ENCODE measurements around the gene MTHFD2L.

MTHFD2L gene

GRCh38 chr4:74181219-74181618 is 23.3 kb downstream of the MTHFD2L start:
- H3K27ac ChIP-seq (ENCODE audit: low read depth, low read length), result no peak overlapping the region
- H3K56ac ChIP-seq (ENCODE audit: low read length), result no peak overlapping the region
- no peak overlapping the region for H3K18ac ChIP-seq (ENCODE audit: low read length)
- no peaks in the 10 kb centered on the region for H3K79me1 ChIP-seq (ENCODE audit: low read length)
- H3K4me1 ChIP-seq (ENCODE audit: control insufficient read depth, low read depth, low read length), result no peaks in the 10 kb centered on the region
- no peak overlapping the region for H2AK5ac ChIP-seq (ENCODE audit: low read length)
- H3K4ac ChIP-seq (ENCODE audit: low read depth, low read length), result no peak overlapping the region
- H4K8ac ChIP-seq (ENCODE audit: low read depth, low read length), result no peak overlapping the region
- H3K4me2 ChIP-seq (ENCODE audit: low read length), result no peak overlapping the region
- H3K23ac ChIP-seq (ENCODE audit: low read length), result no peak overlapping the region
- H3K36me3 ChIP-seq (ENCODE audit: control insufficient read depth, insufficient read depth, low read length), result no peaks in the 10 kb centered on the region
- H2BK5ac ChIP-seq (ENCODE audit: low read length), result no peak overlapping the region
- no peak overlapping the region for H2BK120ac ChIP-seq (ENCODE audit: low read depth, low read length)
- H3K27me3 ChIP-seq (ENCODE audit: insufficient read depth, low read length, poor library complexity), result no peaks in the 10 kb centered on the region
- no peak overlapping the region for H3K9ac ChIP-seq (ENCODE audit: low read length)
- WGBS (ENCODE audit: extremely low coverage, insufficient coverage, low lambda C conversion rate), result no CpG with 5 or more reads among the region's 3 CpGs
- no peak overlapping the region for H3K4me3 ChIP-seq (ENCODE audit: low read length)
- H2BK15ac ChIP-seq (replicated peaks; ENCODE audit: low read depth), result no peak overlapping the region
- no peak for DNase-seq
- H3K79me2 ChIP-seq (ENCODE audit: control insufficient read depth, insufficient read depth, low read length), result no peaks in the 10 kb centered on the region
- no peak overlapping the region for H4K5ac ChIP-seq (ENCODE audit: low read length)

- 100% methylated on average over 1 of the region's 2 CpGs for WGBS (ENCODE audit: extremely low coverage, insufficient coverage, low lambda C conversion rate)
- Histone ChIP-seq H3K4me1 (ENCODE audit: control insufficient read depth, low read depth, low read length) (no peaks in the 10 kb centered on the region), H3K18ac (ENCODE audit: low read length) (no peak overlapping the region), H2BK120ac (ENCODE audit: low read depth, low read length) (no peak overlapping the region), H4K5ac (ENCODE audit: low read length) (no peak overlapping the region), H4K8ac (ENCODE audit: low read depth, low read length) (no peak overlapping the region), H3K27ac (ENCODE audit: low read depth, low read length) (no peak overlapping the region), H3K36me3 (ENCODE audit: control insufficient read depth, insufficient read depth, low read length) (no peaks in the 10 kb centered on the region), H3K56ac (ENCODE audit: low read length) (no peak overlapping the region), H3K4me3 (ENCODE audit: low read length) (no peak overlapping the region), H3K4ac (ENCODE audit: low read depth, low read length) (no peak overlapping the region), H2BK15ac (replicated peaks; ENCODE audit: low read depth) (no peak overlapping the region), H3K27me3 (ENCODE audit: insufficient read depth, low read length, poor library complexity) (no peaks in the 10 kb centered on the region), H3K79me1 (ENCODE audit: low read length) (no peaks in the 10 kb centered on the region), H2BK5ac (ENCODE audit: low read length) (no peak overlapping the region), H3K9ac (ENCODE audit: low read length) (no peak overlapping the region), H2AK5ac (ENCODE audit: low read length) (no peak overlapping the region), H3K4me2 (ENCODE audit: low read length) (no peak overlapping the region), H3K79me2 (ENCODE audit: control insufficient read depth, insufficient read depth, low read length) (no peaks in the 10 kb centered on the region), H3K23ac (ENCODE audit: low read length) (no peak overlapping the region)
- no peak for DNase-seq
Observed at GRCh38 chr4:74188912-74189311, 31.0 kb downstream of the MTHFD2L start.

DNA sequence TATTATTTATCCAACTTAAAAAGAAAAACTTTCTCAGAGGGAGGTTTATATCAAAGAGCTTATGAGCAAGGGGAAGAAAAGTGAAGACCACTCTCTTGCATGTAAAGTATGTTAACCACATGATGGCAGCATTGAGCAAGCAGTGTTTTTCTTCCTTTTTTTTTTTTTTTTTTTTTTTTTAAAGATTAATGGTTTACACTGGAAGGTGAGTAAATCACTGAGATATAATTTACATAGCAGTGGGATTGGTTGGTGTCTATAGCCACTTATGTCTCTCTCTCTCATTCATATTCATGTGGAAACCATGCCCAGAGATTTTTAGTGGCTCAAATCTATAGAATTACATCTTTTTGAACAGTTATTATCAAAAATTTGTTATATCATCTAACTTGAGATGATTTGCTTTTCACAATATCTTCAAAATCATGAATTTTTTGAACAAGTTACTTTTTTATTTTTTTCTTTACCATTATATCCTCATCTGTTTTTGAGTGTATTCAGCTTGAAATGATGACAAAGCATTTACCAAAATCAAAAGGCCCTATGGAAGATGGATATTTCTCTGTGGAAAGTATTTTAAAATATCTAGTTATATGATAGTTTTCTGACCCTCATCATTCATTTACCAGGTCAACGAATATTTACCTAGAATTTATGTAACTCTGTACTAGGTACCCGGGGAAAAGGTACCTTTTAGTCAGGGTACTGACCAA is 31.6 kb downstream of the MTHFD2L start:
- no peaks in the 10 kb centered on the region for H3K79me2 ChIP-seq (ENCODE audit: control insufficient read depth, insufficient read depth, low read length)
- no peak overlapping the region for H2BK120ac ChIP-seq (ENCODE audit: low read depth, low read length)
- no peak overlapping the region for H3K27ac ChIP-seq (ENCODE audit: low read depth, low read length)
- no peak overlapping the region for H3K56ac ChIP-seq (ENCODE audit: low read length)
- no peaks in the 10 kb centered on the region for H3K36me3 ChIP-seq (ENCODE audit: control insufficient read depth, insufficient read depth, low read length)
- no peak overlapping the region for H2BK15ac ChIP-seq (replicated peaks; ENCODE audit: low read depth)
- no peaks in the 10 kb centered on the region for H3K4me1 ChIP-seq (ENCODE audit: control insufficient read depth, low read depth, low read length)
- H2AK5ac ChIP-seq (ENCODE audit: low read length), result no peak overlapping the region
- no peak overlapping the region for H3K9ac ChIP-seq (ENCODE audit: low read length)
- H3K79me1 ChIP-seq (ENCODE audit: low read length), result no peaks in the 10 kb centered on the region
- no peak overlapping the region for H3K4me3 ChIP-seq (ENCODE audit: low read length)
- no peak overlapping the region for H3K18ac ChIP-seq (ENCODE audit: low read length)
- no peaks in the 10 kb centered on the region for H3K27me3 ChIP-seq (ENCODE audit: insufficient read depth, low read length, poor library complexity)
- peak; percentile 66 for DNase-seq
- no peak overlapping the region for H3K4me2 ChIP-seq (ENCODE audit: low read length)
- no peak overlapping the region for H4K8ac ChIP-seq (ENCODE audit: low read depth, low read length)
- WGBS (ENCODE audit: extremely low coverage, insufficient coverage, low lambda C conversion rate), result no CpG with 5 or more reads among the region's 2 CpGs
- H3K4ac ChIP-seq (ENCODE audit: low read depth, low read length), result no peak overlapping the region
- H2BK5ac ChIP-seq (ENCODE audit: low read length), result no peak overlapping the region
- H3K23ac ChIP-seq (ENCODE audit: low read length), result no peak overlapping the region
- H4K5ac ChIP-seq (ENCODE audit: low read length), result no peak overlapping the region

GRCh38 chr4:74190332-74190731 is 32.4 kb downstream of the MTHFD2L start:
- H3K18ac ChIP-seq (ENCODE audit: low read length), result no peak overlapping the region
- no peak overlapping the region for H2BK15ac ChIP-seq (replicated peaks; ENCODE audit: low read depth)
- H4K5ac ChIP-seq (ENCODE audit: low read length), result no peak overlapping the region
- H3K79me2 ChIP-seq (ENCODE audit: control insufficient read depth, insufficient read depth, low read length), result no peaks in the 10 kb centered on the region
- H2AK5ac ChIP-seq (ENCODE audit: low read length), result no peak overlapping the region
- H3K23ac ChIP-seq (ENCODE audit: low read length), result no peak overlapping the region
- H3K27me3 ChIP-seq (ENCODE audit: insufficient read depth, low read length, poor library complexity), result no peaks in the 10 kb centered on the region
- no peak overlapping the region for H3K27ac ChIP-seq (ENCODE audit: low read depth, low read length)
- no peak overlapping the region for H2BK120ac ChIP-seq (ENCODE audit: low read depth, low read length)
- H4K8ac ChIP-seq (ENCODE audit: low read depth, low read length), result no peak overlapping the region
- no peak overlapping the region for H2BK5ac ChIP-seq (ENCODE audit: low read length)
- no peak overlapping the region for H3K4me2 ChIP-seq (ENCODE audit: low read length)
- no peak overlapping the region for H3K4ac ChIP-seq (ENCODE audit: low read depth, low read length)
- peaks cover 2% of the 10 kb centered on the region for H3K4me1 ChIP-seq (ENCODE audit: control insufficient read depth, low read depth, low read length)
- no peak for DNase-seq
- H3K4me3 ChIP-seq (ENCODE audit: low read length), result no peak overlapping the region
- H3K56ac ChIP-seq (ENCODE audit: low read length), result no peak overlapping the region
- no peaks in the 10 kb centered on the region for H3K36me3 ChIP-seq (ENCODE audit: control insufficient read depth, insufficient read depth, low read length)
- no CpG with 5 or more reads among the region's 4 CpGs for WGBS (ENCODE audit: extremely low coverage, insufficient coverage, low lambda C conversion rate)
- no peaks in the 10 kb centered on the region for H3K79me1 ChIP-seq (ENCODE audit: low read length)
- H3K9ac ChIP-seq (ENCODE audit: low read length), result no peak overlapping the region

GRCh38 chr4:74190919-74191397 is 33.0 kb downstream of the MTHFD2L start:
- H3K79me2 ChIP-seq (ENCODE audit: control insufficient read depth, insufficient read depth, low read length), result no peaks in the 10 kb centered on the region
- no peak overlapping the region for H4K5ac ChIP-seq (ENCODE audit: low read length)
- no peak overlapping the region for H2AK5ac ChIP-seq (ENCODE audit: low read length)
- no peak for DNase-seq
- WGBS (ENCODE audit: extremely low coverage, insufficient coverage, low lambda C conversion rate), result no CpG with 5 or more reads among the region's 4 CpGs
- no peak overlapping the region for H2BK5ac ChIP-seq (ENCODE audit: low read length)
- no peak overlapping the region for H3K18ac ChIP-seq (ENCODE audit: low read length)
- H3K36me3 ChIP-seq (ENCODE audit: control insufficient read depth, insufficient read depth, low read length), result no peaks in the 10 kb centered on the region
- H3K27ac ChIP-seq (ENCODE audit: low read depth, low read length), result no peak overlapping the region
- no peak overlapping the region for H3K4me2 ChIP-seq (ENCODE audit: low read length)
- H3K56ac ChIP-seq (ENCODE audit: low read length), result no peak overlapping the region
- no peak overlapping the region for H3K23ac ChIP-seq (ENCODE audit: low read length)
- no peak overlapping the region for H3K4ac ChIP-seq (ENCODE audit: low read depth, low read length)
- H3K4me1 ChIP-seq (ENCODE audit: control insufficient read depth, low read depth, low read length), result peaks cover 4% of the 10 kb centered on the region
- H3K27me3 ChIP-seq (ENCODE audit: insufficient read depth, low read length, poor library complexity), result no peaks in the 10 kb centered on the region
- H3K9ac ChIP-seq (ENCODE audit: low read length), result no peak overlapping the region
- no peaks in the 10 kb centered on the region for H3K79me1 ChIP-seq (ENCODE audit: low read length)
- no peak overlapping the region for H3K4me3 ChIP-seq (ENCODE audit: low read length)
- H4K8ac ChIP-seq (ENCODE audit: low read depth, low read length), result no peak overlapping the region
- H2BK120ac ChIP-seq (ENCODE audit: low read depth, low read length), result no peak overlapping the region
- H2BK15ac ChIP-seq (replicated peaks; ENCODE audit: low read depth), result no peak overlapping the region

DNA sequence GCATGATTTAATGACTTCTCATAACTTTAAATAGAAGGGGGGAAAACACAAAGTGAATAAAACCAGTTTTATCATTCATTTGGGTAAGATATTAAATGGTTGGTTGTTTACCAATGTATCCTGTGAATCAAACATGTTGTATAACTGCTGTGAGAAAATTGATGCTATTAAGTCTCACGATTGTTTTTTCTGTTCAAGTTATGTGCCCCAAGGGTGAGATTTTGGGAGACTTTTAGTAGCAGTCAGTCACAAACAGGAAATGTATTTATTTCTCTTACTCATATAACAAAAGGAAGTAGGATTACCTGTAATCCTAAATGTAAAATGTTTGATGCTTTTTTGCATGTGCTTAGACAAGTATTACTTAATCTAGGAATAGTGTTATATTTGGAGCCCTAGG is 39.2 kb downstream of the MTHFD2L start:
- no CpG with 5 or more reads among the region's 1 CpG for WGBS (ENCODE audit: extremely low coverage, insufficient coverage, low lambda C conversion rate)
- no peak overlapping the region for H3K4ac ChIP-seq (ENCODE audit: low read depth, low read length)
- no peaks in the 10 kb centered on the region for H3K27me3 ChIP-seq (ENCODE audit: insufficient read depth, low read length, poor library complexity)

More for the DNA sequence above, 39.2 kb downstream of the MTHFD2L start:
- no peak overlapping the region for H4K5ac ChIP-seq (ENCODE audit: low read length)
- no peak overlapping the region for H2BK5ac ChIP-seq (ENCODE audit: low read length)
- no peak overlapping the region for H3K56ac ChIP-seq (ENCODE audit: low read length)
- no peak overlapping the region for H4K8ac ChIP-seq (ENCODE audit: low read depth, low read length)
- no peaks in the 10 kb centered on the region for H3K79me2 ChIP-seq (ENCODE audit: control insufficient read depth, insufficient read depth, low read length)
- H3K27ac ChIP-seq (ENCODE audit: low read depth, low read length), result no peak overlapping the region
- peaks cover 4% of the 10 kb centered on the region for H3K4me1 ChIP-seq (ENCODE audit: control insufficient read depth, low read depth, low read length)
- no peak overlapping the region for H3K4me2 ChIP-seq (ENCODE audit: low read length)
- no peaks in the 10 kb centered on the region for H3K79me1 ChIP-seq (ENCODE audit: low read length)
- no peak overlapping the region for H2BK120ac ChIP-seq (ENCODE audit: low read depth, low read length)
- H2AK5ac ChIP-seq (ENCODE audit: low read length), result no peak overlapping the region
- H3K4me3 ChIP-seq (ENCODE audit: low read length), result no peak overlapping the region
- no peak for DNase-seq
- H3K36me3 ChIP-seq (ENCODE audit: control insufficient read depth, insufficient read depth, low read length), result no peaks in the 10 kb centered on the region
- H3K23ac ChIP-seq (ENCODE audit: low read length), result no peak overlapping the region
- no peak overlapping the region for H3K18ac ChIP-seq (ENCODE audit: low read length)
- no peak overlapping the region for H3K9ac ChIP-seq (ENCODE audit: low read length)
- no peak overlapping the region for H2BK15ac ChIP-seq (replicated peaks; ENCODE audit: low read depth)
